Activated gamma-delta T cell (primary cell): ENCODE results near the gene PTRHD1.
"Not testable (repeated sequence)": the region's sequence is repeated elsewhere in the genome, so short reads cannot be mapped to it uniquely, and the experiment has no call there.

Source experiments
- DNase-seq: peaks from one replicate; lab custom pipeline; 2025; lab: John Stamatoyannopoulos, UW

PTRHD1 gene

DNA sequence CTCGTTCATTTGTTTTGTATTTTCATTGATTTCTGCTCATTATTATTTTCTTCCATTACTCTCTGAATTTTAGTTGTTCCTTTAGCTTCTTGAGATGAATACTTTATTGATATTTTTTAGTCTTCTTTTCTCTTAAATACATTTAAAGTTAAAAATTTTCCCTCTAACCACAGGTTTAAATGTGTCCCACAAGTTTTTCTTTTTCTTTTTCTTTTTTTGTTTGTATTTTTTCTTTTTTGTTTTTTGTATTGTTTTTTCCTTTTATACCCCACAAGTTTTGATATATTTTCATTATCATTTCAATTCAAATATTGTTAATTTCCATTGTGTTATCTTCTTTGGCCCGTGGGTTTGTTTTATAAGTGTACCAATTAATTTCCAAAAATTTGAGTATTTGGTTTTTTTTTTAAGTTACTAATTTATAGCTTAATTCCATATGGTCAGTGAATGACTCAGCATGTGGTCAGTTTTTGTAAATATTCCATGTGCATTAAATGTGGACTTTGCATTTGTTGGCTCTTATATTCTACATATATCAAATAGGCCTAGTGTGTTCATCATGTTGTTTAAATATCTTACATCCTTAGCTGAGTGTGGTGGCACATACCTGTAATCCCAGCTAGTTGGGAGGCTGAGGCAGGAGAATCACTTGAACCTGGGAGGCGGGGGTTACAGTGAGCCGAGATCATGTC lies 16.3 kb upstream of the PTRHD1 start:
- no peak for DNase-seq

DNA sequence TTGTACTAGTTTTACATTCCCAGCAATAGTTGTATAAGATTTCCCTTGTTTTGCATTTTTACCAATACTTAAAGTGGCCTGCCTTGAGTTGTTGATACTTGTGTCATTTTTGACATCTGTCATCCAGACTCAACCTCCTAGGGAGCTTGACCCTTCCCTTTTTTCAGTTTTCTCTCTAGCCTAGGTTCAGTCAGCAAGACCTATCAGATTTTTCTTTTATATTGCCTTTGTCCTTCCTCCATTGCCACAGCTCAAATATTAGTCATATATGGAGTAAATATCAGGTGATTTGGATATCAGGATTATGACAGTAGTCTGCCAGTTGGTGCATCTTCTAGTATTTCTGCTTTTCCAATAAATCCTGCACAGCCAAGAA lies 13.5 kb upstream of the PTRHD1 start:
- no peak for DNase-seq

DNA sequence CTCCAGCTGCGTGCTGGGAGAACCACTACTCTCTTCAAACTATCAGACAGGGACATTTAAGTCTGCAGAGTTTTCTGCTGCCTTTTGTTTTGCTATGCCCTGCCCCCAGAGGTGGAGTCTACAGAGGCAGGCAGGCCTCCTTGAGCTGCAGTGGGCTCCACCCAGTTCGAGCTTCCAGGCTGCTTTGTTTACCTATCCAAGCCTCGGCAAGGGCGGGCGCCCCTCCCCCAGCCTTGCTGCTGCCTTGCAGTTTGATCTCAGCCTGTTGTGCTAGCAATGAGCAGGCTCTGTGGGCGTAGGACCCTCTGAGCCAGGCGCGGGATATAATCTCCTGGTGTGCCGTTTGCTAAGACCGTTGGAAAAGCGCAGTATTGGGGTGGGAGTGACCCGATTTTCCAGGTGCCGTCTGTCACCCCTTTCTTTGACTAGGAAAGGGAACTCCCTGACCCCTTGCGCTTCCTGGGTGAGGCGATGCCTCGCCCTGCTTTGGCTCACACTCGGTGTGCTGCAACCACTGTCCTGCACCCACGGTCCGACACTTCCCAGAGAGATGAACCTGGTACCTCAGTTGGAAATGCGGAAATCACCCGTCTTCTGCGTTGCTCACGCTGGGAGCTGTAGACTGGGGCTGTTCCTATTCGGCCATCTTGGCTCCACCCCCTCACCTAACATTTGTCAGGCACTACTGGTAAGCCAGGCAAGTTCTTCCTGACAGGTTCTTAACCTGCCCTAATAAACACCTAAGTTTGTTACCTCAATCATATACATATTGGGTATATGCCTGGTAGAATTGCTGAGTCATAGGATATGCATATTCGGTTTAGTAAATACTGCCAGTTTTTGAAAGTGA lies 12.8 kb upstream of the PTRHD1 start:
- not testable (repeated sequence) for DNase-seq

DNA sequence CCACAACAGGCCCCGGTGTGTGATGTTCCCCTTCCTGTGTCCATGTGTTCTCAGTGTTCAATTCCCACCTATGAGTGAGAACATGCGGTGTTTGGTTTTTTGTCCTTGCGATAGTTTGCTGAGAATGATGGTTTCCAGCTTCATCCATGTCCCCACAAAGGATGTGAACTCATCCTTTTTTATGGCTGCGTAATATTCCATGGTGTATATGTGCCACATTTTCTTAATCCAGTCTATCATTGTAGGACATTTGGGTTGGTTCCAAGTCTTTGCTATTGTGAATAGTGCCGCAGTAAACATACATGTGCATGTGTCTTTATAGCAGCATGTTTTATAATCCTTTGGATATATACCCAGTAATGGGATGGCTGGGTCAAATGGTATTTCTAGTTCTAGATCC lies 7.3 kb upstream of the PTRHD1 start:
- not testable (repeated sequence) for DNase-seq

DNA sequence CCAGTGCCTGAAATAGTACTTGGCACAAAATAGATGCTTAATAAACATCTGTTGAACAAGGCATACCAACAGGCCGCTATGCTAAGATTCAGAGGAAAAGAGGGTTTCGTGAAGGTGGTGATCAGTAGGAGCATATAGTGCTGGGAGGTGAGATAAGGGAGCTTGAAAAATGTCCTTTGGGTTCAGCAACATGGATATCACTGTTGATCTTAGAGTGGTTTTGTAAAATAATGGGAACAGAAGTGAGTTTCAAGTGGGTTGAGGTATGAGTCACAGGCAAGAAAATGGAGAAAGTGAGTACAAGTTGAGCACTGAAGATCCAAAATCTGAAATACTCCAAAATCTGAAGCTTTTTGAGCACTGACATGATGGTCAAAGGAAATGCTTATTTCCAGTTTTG lies 4.5 kb upstream of the PTRHD1 start:
- DNase-seq, result no peak

DNA sequence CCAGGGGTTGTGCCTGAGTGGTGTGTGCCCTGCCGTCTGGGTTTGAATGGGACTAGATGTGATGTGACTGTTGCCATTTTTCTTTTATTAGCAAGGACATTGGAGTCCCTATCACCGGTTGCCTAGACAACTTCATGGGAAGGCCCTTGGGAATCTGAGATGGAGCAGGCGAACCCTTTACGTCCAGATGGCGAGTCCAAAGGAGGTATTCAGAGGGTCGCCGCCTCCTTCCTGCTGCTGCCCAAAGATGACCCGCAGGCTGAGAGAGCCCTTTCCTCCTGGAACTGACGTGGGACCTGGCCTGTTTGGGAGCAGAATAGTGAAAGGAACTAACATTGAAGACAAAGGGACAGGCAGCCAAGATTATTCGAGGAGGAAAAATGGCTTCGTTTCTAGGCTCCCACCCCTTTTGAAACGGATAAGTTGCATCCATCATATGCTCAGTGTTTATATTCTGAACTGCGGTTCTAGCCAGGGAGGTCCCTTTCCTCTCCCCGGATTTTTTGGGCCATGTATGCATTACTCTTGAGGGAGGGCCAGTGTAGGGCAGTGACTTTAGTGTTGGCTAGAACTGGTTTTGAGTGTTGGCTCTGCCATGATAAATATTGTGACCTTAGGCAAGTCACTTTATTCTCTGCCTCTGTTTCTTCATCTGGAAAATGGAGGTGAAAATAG lies 707 bp upstream of the PTRHD1 start:
- DNase-seq, result no peak

DNA sequence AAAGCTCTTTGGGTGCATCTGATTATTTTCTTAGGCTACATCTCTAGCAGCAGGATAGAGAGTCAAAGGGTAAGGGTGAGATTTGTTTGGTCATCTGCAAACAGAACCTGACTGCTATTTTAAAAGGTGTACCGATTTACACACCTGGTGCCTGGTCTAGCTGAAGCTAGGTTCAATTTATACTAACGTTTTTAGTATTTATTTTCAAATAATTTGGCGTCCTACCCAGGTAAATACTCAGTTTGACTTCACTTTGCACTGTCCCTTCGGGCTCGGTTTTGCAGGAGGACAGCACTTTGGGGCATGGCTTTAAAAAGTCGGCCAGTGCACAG lies 683 bp downstream of the PTRHD1 start:
- no peak for DNase-seq

DNA sequence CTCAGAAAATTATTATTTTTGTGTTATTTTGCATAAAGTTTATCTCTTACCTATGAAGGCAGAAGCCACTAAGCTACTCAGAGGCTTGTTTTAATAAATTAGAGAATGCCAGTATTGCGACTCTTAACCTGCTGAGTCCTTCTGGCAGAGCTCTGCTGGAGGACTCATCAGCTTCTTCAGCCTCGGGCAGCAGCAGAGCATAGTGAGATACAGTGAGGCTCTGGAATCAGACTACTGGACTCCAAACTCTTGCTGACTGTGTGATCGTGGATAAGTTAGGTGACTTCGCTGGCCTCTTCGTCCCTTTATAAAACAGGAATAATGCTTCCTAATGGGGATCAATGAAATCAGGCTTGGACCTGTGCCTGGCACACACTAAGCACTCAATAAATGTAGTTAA lies 1.7 kb downstream of the PTRHD1 start:
- no peak for DNase-seq

DNA sequence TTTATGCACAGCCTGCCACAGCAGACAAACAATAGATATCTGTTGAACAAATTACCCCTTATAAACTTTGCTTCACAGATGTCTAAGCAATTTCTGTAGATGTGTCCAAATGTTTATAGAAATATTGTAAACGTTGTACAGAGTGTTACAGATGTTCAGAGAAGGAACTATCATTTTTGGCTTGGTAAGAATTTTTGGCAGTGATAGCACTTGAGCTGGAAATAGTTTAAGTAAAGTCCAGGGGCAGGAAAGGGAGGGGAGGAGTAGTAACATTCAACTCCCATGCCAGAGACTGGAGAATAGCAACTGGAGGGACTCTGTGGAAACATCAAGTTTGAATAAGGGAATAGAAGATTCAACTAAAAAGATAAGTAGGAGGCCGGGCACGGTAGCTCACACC lies 4.4 kb downstream of the PTRHD1 start:
- DNase-seq, result no peak

DNA sequence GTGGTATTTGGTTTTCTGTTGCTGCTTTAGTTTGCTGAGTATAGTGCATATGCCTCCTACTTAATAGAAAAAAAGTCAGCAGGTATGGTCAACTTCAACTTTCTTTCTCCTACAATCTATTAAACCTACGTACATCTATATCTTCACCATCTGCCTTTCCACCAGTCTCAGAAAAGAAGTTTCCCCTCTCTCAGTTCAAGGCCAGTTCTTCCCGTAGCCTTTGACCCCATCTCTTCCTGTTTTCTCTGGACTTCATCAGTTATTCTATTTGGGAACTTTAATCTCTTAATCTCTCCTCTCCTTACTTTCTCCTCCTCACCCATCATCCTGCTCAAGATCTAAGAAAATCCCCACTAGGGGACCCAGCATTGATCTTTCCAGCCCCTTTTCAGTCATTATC lies 5.7 kb downstream of the PTRHD1 start:
- DNase-seq, result no peak

DNA sequence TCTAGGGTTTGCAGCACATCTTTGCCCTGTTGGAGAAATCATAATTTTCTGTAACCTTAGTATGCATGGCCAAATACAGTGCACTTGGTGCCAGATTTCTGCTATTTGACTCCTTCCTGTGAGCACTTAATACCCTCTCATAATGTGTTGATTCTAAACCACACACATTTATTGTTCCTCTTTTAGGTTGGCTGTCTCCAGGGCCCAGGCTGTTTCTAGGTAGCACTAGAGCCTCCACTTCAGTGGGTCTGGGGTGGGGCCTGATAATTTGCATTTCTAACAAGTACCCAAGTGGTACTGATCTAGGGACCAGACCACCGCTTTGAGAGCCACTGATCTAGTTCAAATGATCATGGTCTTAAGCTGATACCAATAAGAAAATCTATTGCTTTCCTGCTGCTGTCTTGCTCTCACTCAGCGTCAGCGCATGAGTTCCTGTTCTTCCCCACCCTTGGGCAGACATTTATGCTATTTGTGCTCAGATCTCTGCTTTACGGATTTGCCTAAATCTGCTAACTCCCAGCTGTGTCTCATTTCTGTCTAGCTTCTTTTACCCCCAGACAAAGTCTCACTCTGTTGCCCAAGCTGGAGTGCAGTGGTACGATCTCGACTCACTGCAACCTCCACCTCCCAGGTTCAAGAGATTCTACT lies 7.4 kb downstream of the PTRHD1 start:
- DNase-seq, result no peak

DNA sequence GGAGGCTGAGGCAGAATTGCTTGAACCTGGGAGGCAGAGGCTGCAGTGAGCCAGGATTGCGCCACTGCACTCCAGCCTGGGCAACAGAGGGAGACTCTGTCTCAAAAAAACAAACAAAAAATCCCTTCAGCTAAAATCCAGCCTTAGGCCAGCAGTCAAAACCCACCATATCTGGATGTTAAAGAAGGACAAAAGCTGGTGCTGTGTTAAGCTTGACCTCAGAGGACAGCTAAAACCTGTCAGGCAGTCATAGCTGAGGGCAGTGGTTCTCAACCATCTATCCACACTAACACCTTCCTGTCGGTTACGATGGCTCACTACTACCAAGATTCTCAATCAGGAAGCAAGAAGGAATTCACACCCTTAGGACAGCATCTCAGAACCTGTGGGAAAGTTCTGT lies 9.6 kb downstream of the PTRHD1 start:
- DNase-seq, result no peak

DNA sequence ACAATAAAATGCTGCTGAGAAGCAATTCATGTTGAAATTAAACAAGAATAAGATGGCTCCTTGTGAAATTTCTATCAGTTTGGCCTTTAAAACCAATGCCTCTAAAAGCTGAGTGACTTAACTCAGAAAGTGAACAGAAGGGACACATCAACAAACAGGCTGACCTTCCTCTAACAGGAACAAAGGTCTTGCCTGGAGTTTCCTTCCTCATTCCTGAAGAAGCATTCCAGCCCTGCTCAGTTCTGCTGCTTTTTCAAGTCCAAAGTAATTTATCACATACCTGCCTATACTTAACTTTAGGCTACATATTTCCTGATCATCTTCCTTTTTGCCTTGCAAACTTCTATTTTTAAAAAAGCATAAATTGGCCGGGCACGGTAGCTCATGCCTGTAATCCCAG lies 14.1 kb downstream of the PTRHD1 start:
- DNase-seq, result no peak

DNA sequence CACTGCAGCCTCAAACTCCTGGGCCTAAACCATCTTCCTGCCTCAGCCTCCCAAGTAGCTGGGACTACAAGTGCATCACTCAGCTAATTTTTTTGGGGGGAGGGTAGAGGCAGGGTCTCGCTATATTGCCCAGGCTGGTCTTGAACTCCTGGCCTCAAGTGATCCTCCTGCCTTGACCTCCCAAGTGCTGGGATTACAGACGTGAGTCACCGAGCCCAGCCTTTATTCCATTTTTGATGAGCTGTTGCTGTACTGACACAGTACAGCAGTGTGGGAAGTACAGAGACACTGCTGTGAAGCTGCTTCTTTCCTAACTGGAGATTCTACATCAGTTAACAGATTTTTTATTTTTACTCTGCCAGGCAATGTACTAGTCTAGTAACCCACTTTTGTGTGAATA lies 18.8 kb downstream of the PTRHD1 start:
- DNase-seq, result no peak

DNA sequence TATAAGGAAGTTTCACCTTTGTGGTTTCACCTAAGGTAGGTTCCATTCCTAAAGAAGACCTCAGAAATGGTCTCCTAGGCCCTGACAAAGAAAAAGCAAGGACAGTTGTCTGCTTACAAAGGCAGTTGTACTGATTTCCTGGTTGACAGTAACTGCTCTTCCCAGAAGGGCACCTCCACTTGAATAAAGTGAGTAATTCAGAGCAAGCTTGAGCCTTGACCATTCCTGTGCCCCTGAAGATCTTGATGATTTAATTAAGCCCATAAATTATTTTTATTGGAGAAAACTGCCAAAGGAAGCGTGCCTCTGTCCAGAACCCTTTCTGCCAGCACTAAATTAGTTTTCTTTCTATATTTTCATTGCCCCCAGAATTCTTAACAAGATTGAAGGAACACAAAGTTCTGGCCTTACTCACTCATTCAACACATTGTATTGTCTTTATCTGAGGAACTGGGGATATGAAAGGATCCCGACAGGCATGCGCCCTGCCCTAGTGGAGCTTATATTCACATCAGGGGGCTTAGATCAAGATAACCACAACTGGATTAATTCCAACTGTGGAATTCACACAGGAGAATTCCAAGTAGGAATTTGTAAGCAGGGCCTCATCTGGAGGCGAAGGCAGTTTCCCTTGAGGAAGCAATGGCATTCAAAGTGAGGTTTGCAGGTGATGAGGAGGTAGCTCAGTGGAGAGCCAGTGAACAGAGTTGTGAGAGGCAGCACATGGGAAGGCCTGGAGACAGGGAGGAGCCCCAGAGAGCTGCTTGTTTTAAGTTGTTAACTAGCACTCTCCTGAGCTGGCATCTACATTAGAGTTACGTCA lies 21.2 kb downstream of the PTRHD1 start:
- DNase-seq, result no peak

DNA sequence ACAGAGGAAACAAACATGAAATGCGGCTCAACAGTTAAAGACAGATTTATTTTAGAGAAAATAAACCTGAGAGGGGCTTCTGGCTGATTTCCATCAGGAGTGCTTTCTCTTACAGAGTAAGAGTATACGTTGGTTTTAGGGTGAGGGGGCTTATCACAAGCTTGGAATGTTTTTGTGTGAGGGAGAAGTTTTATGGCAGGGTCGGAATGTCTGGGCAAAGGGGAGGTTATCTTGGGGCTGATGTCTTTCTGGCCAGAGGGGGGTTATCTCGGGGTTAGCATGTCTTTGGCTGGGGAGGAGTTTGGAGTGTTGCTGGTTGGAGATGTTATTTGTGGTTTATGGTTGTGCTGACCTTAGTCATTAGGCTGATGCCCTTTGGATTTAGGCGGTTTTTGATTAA lies 22.1 kb downstream of the PTRHD1 start:
- DNase-seq, result no peak

DNA sequence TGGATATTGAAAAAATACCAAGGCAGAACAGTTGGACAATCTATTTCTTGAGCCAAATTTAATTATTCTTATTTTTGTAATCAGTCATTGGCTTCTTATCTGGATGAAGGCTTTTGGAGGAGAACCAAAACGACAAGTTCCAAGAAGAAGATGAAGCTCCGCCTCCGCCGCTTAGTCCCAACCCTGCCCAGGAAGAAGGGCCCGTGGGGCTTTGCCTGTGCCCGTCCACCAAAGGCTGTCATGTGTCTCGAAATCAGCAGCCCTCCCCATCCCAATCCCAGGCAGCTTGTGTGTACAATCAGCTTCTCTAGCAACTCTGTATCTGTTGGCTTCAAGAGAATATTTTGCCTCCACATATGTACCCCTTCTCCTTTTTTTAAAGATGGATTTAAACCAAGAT lies 24.6 kb downstream of the PTRHD1 start:
- DNase-seq, result no peak

DNA sequence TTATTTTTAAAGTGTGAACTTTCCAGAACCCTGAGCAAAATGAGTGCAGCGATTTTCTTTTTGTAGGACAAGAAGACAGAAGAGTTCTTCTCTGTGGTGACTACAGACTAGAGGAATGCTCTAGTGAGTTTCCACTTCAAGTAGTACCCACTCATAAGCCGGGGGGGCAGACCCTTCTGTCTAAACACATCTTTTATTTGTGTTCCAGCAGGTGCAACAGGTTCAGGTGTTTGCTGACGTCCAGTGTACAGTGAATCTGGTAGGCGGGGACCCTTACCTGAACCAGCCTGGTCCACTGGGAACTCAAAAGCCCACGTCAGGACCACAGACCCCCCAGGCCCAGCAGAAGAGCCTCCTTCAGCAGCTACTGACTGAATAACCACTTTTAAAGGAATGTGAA lies 25.2 kb downstream of the PTRHD1 start:
- no peak for DNase-seq

DNA sequence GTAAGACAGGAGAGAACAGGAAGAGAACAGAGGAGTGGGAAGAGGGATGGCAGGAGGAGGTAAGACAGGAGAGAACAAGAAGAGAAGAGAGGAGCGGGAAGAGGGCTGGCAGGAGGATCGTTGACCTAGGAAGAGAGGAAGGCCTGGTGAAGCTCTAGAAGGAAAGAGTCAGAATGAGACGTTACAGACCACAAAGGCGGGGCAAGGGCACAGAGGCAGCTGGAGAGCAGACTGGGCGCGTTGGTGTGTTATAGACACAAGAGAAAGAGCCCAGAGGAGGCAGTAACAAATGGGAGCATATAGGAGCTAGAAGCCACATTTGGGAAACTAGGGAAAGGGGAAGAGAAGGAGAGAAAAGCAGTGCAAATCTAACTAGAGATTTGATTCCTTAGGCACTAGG lies 26.6 kb downstream of the PTRHD1 start:
- no peak for DNase-seq

DNA sequence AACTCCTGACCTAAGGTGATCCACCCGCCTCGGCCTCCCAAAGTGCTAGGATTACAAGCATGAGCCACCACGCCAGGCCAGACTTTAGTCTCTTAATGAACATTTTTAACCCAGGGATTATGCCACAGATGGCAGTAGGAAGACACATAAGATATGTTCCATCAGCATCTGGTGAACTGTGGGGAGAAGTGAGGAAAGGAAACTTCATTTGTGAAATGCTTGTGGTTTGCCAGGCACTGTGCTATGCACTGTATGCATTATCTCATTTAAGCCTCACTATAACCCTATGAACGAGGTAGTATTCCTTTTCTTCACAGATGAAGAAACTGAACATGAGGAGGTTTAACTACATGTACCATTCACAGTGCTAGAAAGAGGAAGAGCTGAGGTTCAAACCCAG lies 29.3 kb downstream of the PTRHD1 start:
- DNase-seq, result no peak

DNA sequence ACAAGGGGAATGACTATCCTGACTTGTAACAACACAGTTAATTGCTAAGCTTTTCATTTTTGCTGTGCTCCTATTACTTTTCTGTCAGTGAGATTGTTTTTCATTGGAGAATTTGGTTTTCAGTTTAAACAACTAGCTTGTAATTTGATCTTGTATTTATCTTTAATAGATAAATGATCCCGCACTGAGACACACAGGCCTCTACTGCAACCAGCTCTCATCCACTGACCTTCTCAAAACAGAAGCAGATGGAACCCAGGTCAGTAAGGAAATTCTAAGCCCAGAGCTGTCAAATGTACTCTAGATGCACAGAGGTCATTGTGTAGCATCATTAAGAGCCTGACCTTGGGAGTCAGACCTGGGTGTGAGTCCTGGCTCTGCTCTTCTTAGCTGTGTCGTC lies 30.7 kb downstream of the PTRHD1 start:
- no peak for DNase-seq

DNA sequence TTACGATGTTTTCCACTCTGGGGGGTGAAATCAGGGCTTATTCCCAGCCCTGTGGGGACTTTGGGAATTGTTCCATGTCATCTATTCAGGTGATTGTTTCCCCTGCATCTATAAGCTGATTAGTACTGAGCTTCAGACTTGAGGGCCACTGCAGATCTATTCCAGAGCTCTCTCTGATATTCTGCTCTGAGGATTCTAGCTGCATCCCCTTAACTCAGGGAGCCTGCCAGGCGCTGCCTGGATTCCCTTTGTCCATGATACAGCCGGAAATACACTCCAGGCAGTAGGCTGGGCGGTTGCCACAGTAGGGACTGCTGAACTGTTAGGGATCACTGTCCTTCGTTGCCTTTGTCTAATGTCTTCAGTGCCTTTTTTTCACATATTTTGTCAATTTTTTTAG lies 31.3 kb downstream of the PTRHD1 start:
- no peak for DNase-seq
